ENCODE data around the gene HNRNPA1L2.

Gene HNRNPA1L2

GRCh38 chr13:52644108-52644507 lies 1.9 kb downstream of the HNRNPA1L2 start:
- no peak overlapping the region for H3K4me3 ChIP-seq (ENCODE audit: low read depth in 1 of 2, low read length in 2 of 2)
- H3K27ac ChIP-seq (ENCODE audit: low read depth, low read length), result no peak overlapping the region
- no peaks in the 10 kb centered on the region for H3K9me3 ChIP-seq (ENCODE audit: control insufficient read depth in 1 of 2, low read length in 2 of 2)
- H3K9ac ChIP-seq (ENCODE audit: low read depth in 1 of 2, low read length in 2 of 2), result no peak overlapping the region
- H3K4me1 ChIP-seq (ENCODE audit: control insufficient read depth in 1 of 2, insufficient read depth in 2 of 2, low read length in 2 of 2), result no peaks in the 10 kb centered on the region
- peaks cover 4 to 11% of the 10 kb centered on the region in 2 donors for H3K36me3 ChIP-seq (ENCODE audit: control insufficient read depth in 1 of 2, insufficient read depth in 2 of 2, low read length in 2 of 2)
- no peaks in the 10 kb centered on the region for H3K27me3 ChIP-seq (ENCODE audit: control insufficient read depth in 1 of 2, insufficient read depth in 2 of 2, low read length in 2 of 2)

GRCh38 chr13:52646967-52647366 lies 4.7 kb downstream of the HNRNPA1L2 start:
- Histone ChIP-seq H3K36me3 (ENCODE audit: control insufficient read depth in 1 of 2, insufficient read depth in 2 of 2, low read length in 2 of 2) (peaks cover 0 to 13% of the 10 kb centered on the region in 2 donors), H3K27me3 (ENCODE audit: control insufficient read depth in 1 of 2, insufficient read depth in 2 of 2, low read length in 2 of 2) (no peaks in the 10 kb centered on the region), H3K9me3 (ENCODE audit: control insufficient read depth in 1 of 2, low read length in 2 of 2) (no peaks in the 10 kb centered on the region), H3K4me3 (ENCODE audit: low read depth in 1 of 2, low read length in 2 of 2) (no peak overlapping the region), H3K4me1 (ENCODE audit: control insufficient read depth in 1 of 2, insufficient read depth in 2 of 2, low read length in 2 of 2) (peaks cover 9 to 11% of the 10 kb centered on the region in 2 donors), H3K9ac (ENCODE audit: low read depth in 1 of 2, low read length in 2 of 2) (no peak overlapping the region), H3K27ac (ENCODE audit: low read depth, low read length) (no peak overlapping the region)

- Histone ChIP-seq H3K9me3 (ENCODE audit: control insufficient read depth in 1 of 2, low read length in 2 of 2) (no peaks in the 10 kb centered on the region), H3K4me1 (ENCODE audit: control insufficient read depth in 1 of 2, insufficient read depth in 2 of 2, low read length in 2 of 2) (peaks cover 24 to 25% of the 10 kb centered on the region in 2 donors), H3K4me3 (ENCODE audit: low read depth in 1 of 2, low read length in 2 of 2) (peak overlapping the region; percentile 96 to 99), H3K27me3 (ENCODE audit: control insufficient read depth in 1 of 2, insufficient read depth in 2 of 2, low read length in 2 of 2) (no peaks in the 10 kb centered on the region), H3K27ac (ENCODE audit: low read depth, low read length) (no peak overlapping the region), H3K9ac (ENCODE audit: low read depth in 1 of 2, low read length in 2 of 2) (peak overlapping the region in 1 of 2 donors; percentile 98), H3K36me3 (ENCODE audit: control insufficient read depth in 1 of 2, insufficient read depth in 2 of 2, low read length in 2 of 2) (peaks cover 2 to 12% of the 10 kb centered on the region in 2 donors)
These were observed 8.5 kb downstream of the HNRNPA1L2 start for GRCh38 chr13:52650731-52651130.

GRCh38 chr13:52651897-52652195 lies 9.6 kb downstream of the HNRNPA1L2 start:
- peak overlapping the region; percentile 96 to 98 for H3K9ac ChIP-seq (ENCODE audit: low read depth in 1 of 2, low read length in 2 of 2)
- peaks cover 24 to 27% of the 10 kb centered on the region in 2 donors for H3K4me1 ChIP-seq (ENCODE audit: control insufficient read depth in 1 of 2, insufficient read depth in 2 of 2, low read length in 2 of 2)
- no peaks in the 10 kb centered on the region for H3K27me3 ChIP-seq (ENCODE audit: control insufficient read depth in 1 of 2, insufficient read depth in 2 of 2, low read length in 2 of 2)
- H3K9me3 ChIP-seq (ENCODE audit: control insufficient read depth in 1 of 2, low read length in 2 of 2), result no peaks in the 10 kb centered on the region
- H3K4me3 ChIP-seq (ENCODE audit: low read depth in 1 of 2, low read length in 2 of 2), result peak overlapping the region; percentile 96 to 99
- peak overlapping the region; percentile 100 for H3K27ac ChIP-seq (ENCODE audit: low read depth, low read length)
- peaks cover 2 to 12% of the 10 kb centered on the region in 2 donors for H3K36me3 ChIP-seq (ENCODE audit: control insufficient read depth in 1 of 2, insufficient read depth in 2 of 2, low read length in 2 of 2)

- Histone ChIP-seq H3K9me3 (ENCODE audit: control insufficient read depth in 1 of 2, low read length in 2 of 2) (no peaks in the 10 kb centered on the region), H3K36me3 (ENCODE audit: control insufficient read depth in 1 of 2, insufficient read depth in 2 of 2, low read length in 2 of 2) (peaks cover 2 to 12% of the 10 kb centered on the region in 2 donors), H3K4me1 (ENCODE audit: control insufficient read depth in 1 of 2, insufficient read depth in 2 of 2, low read length in 2 of 2) (peaks cover 24 to 27% of the 10 kb centered on the region in 2 donors), H3K9ac (ENCODE audit: low read depth in 1 of 2, low read length in 2 of 2) (peak within 1 kb of the TSS; percentile 96 to 98), H3K27me3 (ENCODE audit: control insufficient read depth in 1 of 2, insufficient read depth in 2 of 2, low read length in 2 of 2) (no peaks in the 10 kb centered on the region), H3K4me3 (ENCODE audit: low read depth in 1 of 2, low read length in 2 of 2) (peak within 1 kb of the TSS; percentile 96 to 99), H3K27ac (ENCODE audit: low read depth, low read length) (peak within 1 kb of the TSS; percentile 100)
These were observed 10.2 kb downstream of the HNRNPA1L2 start, which contains the start of gene SUGT1 for GRCh38 chr13:52652196-52652979. Gene SUGT1 (plus strand): TSS chr13:52652836. CDS start chr13:52652921, 85 bp downstream.

- Histone ChIP-seq H3K4me3 (ENCODE audit: low read depth in 1 of 2, low read length in 2 of 2) (peak overlapping the region; percentile 96 to 99), H3K36me3 (ENCODE audit: control insufficient read depth in 1 of 2, insufficient read depth in 2 of 2, low read length in 2 of 2) (peaks cover 2 to 12% of the 10 kb centered on the region in 2 donors), H3K27ac (ENCODE audit: low read depth, low read length) (peak overlapping the region; percentile 100), H3K9me3 (ENCODE audit: control insufficient read depth in 1 of 2, low read length in 2 of 2) (no peaks in the 10 kb centered on the region), H3K27me3 (ENCODE audit: control insufficient read depth in 1 of 2, insufficient read depth in 2 of 2, low read length in 2 of 2) (no peaks in the 10 kb centered on the region), H3K9ac (ENCODE audit: low read depth in 1 of 2, low read length in 2 of 2) (peak overlapping the region; percentile 96 to 98), H3K4me1 (ENCODE audit: control insufficient read depth in 1 of 2, insufficient read depth in 2 of 2, low read length in 2 of 2) (peaks cover 24 to 27% of the 10 kb centered on the region in 2 donors)
These were observed 10.7 kb downstream of the HNRNPA1L2 start for GRCh38 chr13:52652980-52653303.

- no peak overlapping the region for H3K9ac ChIP-seq (ENCODE audit: low read depth in 1 of 2, low read length in 2 of 2)
- H3K36me3 ChIP-seq (ENCODE audit: control insufficient read depth in 1 of 2, insufficient read depth in 2 of 2, low read length in 2 of 2), result peaks cover 7 to 42% of the 10 kb centered on the region in 2 donors
- no peak overlapping the region for H3K27ac ChIP-seq (ENCODE audit: low read depth, low read length)
- H3K4me3 ChIP-seq (ENCODE audit: low read depth in 1 of 2, low read length in 2 of 2), result no peak overlapping the region
- peaks cover 7 to 10% of the 10 kb centered on the region in 2 donors for H3K4me1 ChIP-seq (ENCODE audit: control insufficient read depth in 1 of 2, insufficient read depth in 2 of 2, low read length in 2 of 2)
- no peaks in the 10 kb centered on the region for H3K9me3 ChIP-seq (ENCODE audit: control insufficient read depth in 1 of 2, low read length in 2 of 2)
- no peaks in the 10 kb centered on the region for H3K27me3 ChIP-seq (ENCODE audit: control insufficient read depth in 1 of 2, insufficient read depth in 2 of 2, low read length in 2 of 2)
These were observed 17.1 kb downstream of the HNRNPA1L2 start for GRCh38 chr13:52659340-52659739.

GRCh38 chr13:52664272-52664671 lies 22.0 kb downstream of the HNRNPA1L2 start:
- Histone ChIP-seq H3K27me3 (ENCODE audit: control insufficient read depth in 1 of 2, insufficient read depth in 2 of 2, low read length in 2 of 2) (no peaks in the 10 kb centered on the region), H3K4me1 (ENCODE audit: control insufficient read depth in 1 of 2, insufficient read depth in 2 of 2, low read length in 2 of 2) (no peaks in the 10 kb centered on the region), H3K4me3 (ENCODE audit: low read depth in 1 of 2, low read length in 2 of 2) (no peak overlapping the region), H3K9ac (ENCODE audit: low read depth in 1 of 2, low read length in 2 of 2) (no peak overlapping the region), H3K27ac (ENCODE audit: low read depth, low read length) (no peak overlapping the region), H3K9me3 (ENCODE audit: control insufficient read depth in 1 of 2, low read length in 2 of 2) (no peaks in the 10 kb centered on the region), H3K36me3 (ENCODE audit: control insufficient read depth in 1 of 2, insufficient read depth in 2 of 2, low read length in 2 of 2) (peaks cover 25 to 72% of the 10 kb centered on the region in 2 donors)

- Histone ChIP-seq H3K4me1 (ENCODE audit: control insufficient read depth in 1 of 2, insufficient read depth in 2 of 2, low read length in 2 of 2) (no peaks in the 10 kb centered on the region), H3K9ac (ENCODE audit: low read depth in 1 of 2, low read length in 2 of 2) (no peak overlapping the region), H3K27ac (ENCODE audit: low read depth, low read length) (no peak overlapping the region), H3K27me3 (ENCODE audit: control insufficient read depth in 1 of 2, insufficient read depth in 2 of 2, low read length in 2 of 2) (no peaks in the 10 kb centered on the region), H3K36me3 (ENCODE audit: control insufficient read depth in 1 of 2, insufficient read depth in 2 of 2, low read length in 2 of 2) (peaks cover 25 to 70% of the 10 kb centered on the region in 2 donors), H3K9me3 (ENCODE audit: control insufficient read depth in 1 of 2, low read length in 2 of 2) (no peaks in the 10 kb centered on the region), H3K4me3 (ENCODE audit: low read depth in 1 of 2, low read length in 2 of 2) (no peak overlapping the region)
These were observed 23.1 kb downstream of the HNRNPA1L2 start for GRCh38 chr13:52665325-52665724.

GRCh38 chr13:52669677-52670076 lies 27.4 kb downstream of the HNRNPA1L2 start:
- peaks cover 18 to 44% of the 10 kb centered on the region in 2 donors for H3K36me3 ChIP-seq (ENCODE audit: control insufficient read depth in 1 of 2, insufficient read depth in 2 of 2, low read length in 2 of 2)
- H3K27ac ChIP-seq (ENCODE audit: low read depth, low read length), result no peak overlapping the region
- H3K27me3 ChIP-seq (ENCODE audit: control insufficient read depth in 1 of 2, insufficient read depth in 2 of 2, low read length in 2 of 2), result no peaks in the 10 kb centered on the region
- no peaks in the 10 kb centered on the region for H3K4me1 ChIP-seq (ENCODE audit: control insufficient read depth in 1 of 2, insufficient read depth in 2 of 2, low read length in 2 of 2)
- no peak overlapping the region for H3K9ac ChIP-seq (ENCODE audit: low read depth in 1 of 2, low read length in 2 of 2)
- no peaks in the 10 kb centered on the region for H3K9me3 ChIP-seq (ENCODE audit: control insufficient read depth in 1 of 2, low read length in 2 of 2)
- H3K4me3 ChIP-seq (ENCODE audit: low read depth in 1 of 2, low read length in 2 of 2), result no peak overlapping the region
